H1 (cell line): ENCODE data around the gene P2RX7. TPM values are rescaled to one million over a fixed set of nuclear protein-coding genes. Genes with fewer than 3 reads are reported as not detected.

ENCODE experiments used
- CTCF ChIA-PET: fragments of 300-600 bp; sonication (Branson Sonifier 250); formaldehyde crosslinking; loops from one replicate; lab custom pipeline; 2021; ENCODE audit not compliant: partially characterized antibody; lab: Charles Lee
- POLR2A ChIA-PET: fragments of 300-600 bp; sonication (Branson Sonifier 250); formaldehyde crosslinking; loops from one replicate; lab custom pipeline; 2021; ENCODE audit warnings: inconsistent platforms; ENCODE audit not compliant: partially characterized antibody; lab: Charles Lee
- DNase-seq, 2 experiments: peaks; one replicate each; pipeline versions ENCODE4 v3.0.0 to v3.0.0-alpha.2; 2010 to 2022; ENCODE audit warnings: low spot score in 2 of 2, low read depth in 1 of 2, mixed read lengths in 1 of 2
- FAIRE-seq: peaks from 2 replicates; lab custom pipeline; 2011; peaks lifted over from hg19 to GRCh38; lab: Jason Lieb, UNC
- H2AFZ ChIP-seq: 2 replicates; pipeline ENCODE4 v1.8.1; 2012; ENCODE audit warnings: low read length, inconsistent platforms
- H2AK5ac ChIP-seq: 2 replicates; pipeline ENCODE4 v1.6.1; 2013; ENCODE audit warnings: low read depth, low read length
- H2BK120ac ChIP-seq: replicated peaks from 2 replicates; pipeline ENCODE3; 2013; ENCODE audit warnings: low read depth, low read length, inconsistent platforms
- H2BK12ac ChIP-seq: 2 replicates; pipeline ENCODE4 v1.6.1; 2013; ENCODE audit warnings: low read depth, low read length
- H2BK15ac ChIP-seq: 2 replicates; pipeline ENCODE4 v1.6.1; 2013; ENCODE audit warnings: low read length
- H2BK20ac ChIP-seq: 2 replicates; pipeline ENCODE4 v1.6.1; 2013; ENCODE audit warnings: low read length
- H2BK5ac ChIP-seq: 2 replicates; pipeline ENCODE4 v1.6.1; 2013; ENCODE audit warnings: low read depth, low read length
- H3K14ac ChIP-seq: 2 replicates; pipeline ENCODE4 v1.6.1; 2013; ENCODE audit warnings: inconsistent platforms; ENCODE audit not compliant: insufficient read length
- H3K18ac ChIP-seq: 2 replicates; pipeline ENCODE4 v1.6.1; 2013; ENCODE audit warnings: low read length; ENCODE audit errors: extremely low read depth
- H3K23ac ChIP-seq: 2 replicates; pipeline ENCODE4 v1.6.1; 2013; ENCODE audit warnings: inconsistent platforms; ENCODE audit not compliant: insufficient read length
- H3K23me2 ChIP-seq: 2 replicates; pipeline ENCODE4 v1.6.1; 2013; ENCODE audit warnings: low read depth, low read length
- H3K27ac ChIP-seq: 2 replicates; pipeline ENCODE4 v1.6.1; 2011; ENCODE audit warnings: low read depth, low read length, inconsistent platforms
- H3K27me3 ChIP-seq, 4 experiments: replicated peaks in 1 of 4; 1 replicate in 1 of 4; 2 replicates in 3 of 4; pipeline versions ENCODE4 v1.6.1 to v1.8.1; 2011 to 2013; ENCODE audit warnings: low read length in 3 of 4, mild to moderate bottlenecking in 3 of 4, inconsistent platforms in 2 of 4, mixed read lengths in 2 of 4, moderate library complexity in 1 of 4; ENCODE audit not compliant: control insufficient read depth in 3 of 4, insufficient read depth in 3 of 4; ENCODE audit errors: extremely low read depth in 1 of 4
- H3K36me3 ChIP-seq, 4 experiments: 2 replicates each; pipeline versions ENCODE4 v1.6.1 to v1.8.1; 2011 to 2013; ENCODE audit warnings: mild to moderate bottlenecking in 4 of 4, low read length in 3 of 4, moderate library complexity in 2 of 4, control low read depth in 1 of 4, inconsistent platforms in 1 of 4; ENCODE audit not compliant: insufficient read depth in 4 of 4, control insufficient read depth in 2 of 4
- H3K4ac ChIP-seq: replicated peaks from 2 replicates; pipeline ENCODE3; 2013; ENCODE audit warnings: low read length, low read depth, mixed read lengths, inconsistent platforms; ENCODE audit not compliant: insufficient read length
- H3K4me1 ChIP-seq, 4 experiments: replicated peaks in 1 of 4; 1 replicate in 1 of 4; 2 replicates in 3 of 4; pipeline versions ENCODE4 v1.6.1 to v1.8.1; 2011 to 2013; ENCODE audit warnings: low read length in 3 of 4, inconsistent platforms in 2 of 4, mixed read lengths in 1 of 4; ENCODE audit not compliant: insufficient read depth in 4 of 4, control insufficient read depth in 3 of 4
- H3K4me2 ChIP-seq, 2 experiments: 2 replicates each; pipeline versions ENCODE4 v1.6.1 to v1.8.1; 2011 to 2013; ENCODE audit warnings: low read depth in 2 of 2, low read length in 2 of 2, control low read depth in 1 of 2, inconsistent platforms in 1 of 2, mild to moderate bottlenecking in 1 of 2; ENCODE audit not compliant: insufficient read depth in 1 of 2
- H3K4me3 ChIP-seq, 4 experiments: fragments of 200-600, 300-600 bp in 1 of 4; sonication (generic), shearing (Covaris generic), sonication (Bioruptor Twin) in 1 of 4; 2 replicates each; pipeline versions ENCODE4 v1.5.1 to v1.8.1; 2011 to 2016; ENCODE audit warnings: low read length in 4 of 4, low read depth in 3 of 4, control low read depth in 2 of 4, inconsistent platforms in 2 of 4, mild to moderate bottlenecking in 2 of 4, mixed read lengths in 1 of 4, moderate library complexity in 1 of 4; ENCODE audit not compliant: insufficient read depth in 2 of 4; ENCODE audit errors: extremely low read depth in 1 of 4
- H3K56ac ChIP-seq: replicated peaks from 2 replicates; pipeline ENCODE3; 2013; ENCODE audit warnings: low read depth, mild to moderate bottlenecking, mixed read lengths, low read length, inconsistent platforms; ENCODE audit not compliant: insufficient read length
- H3K79me1 ChIP-seq: 2 replicates; pipeline ENCODE4 v1.6.1; 2013; ENCODE audit warnings: low read depth, low read length, control low read depth
- H3K79me2 ChIP-seq, 2 experiments: 2 replicates each; pipeline versions ENCODE4 v1.6.1 to v1.8.1; 2012 to 2013; ENCODE audit warnings: low read length in 2 of 2, mild to moderate bottlenecking in 2 of 2, inconsistent platforms in 1 of 2; ENCODE audit not compliant: insufficient read depth in 2 of 2, control insufficient read depth in 1 of 2
- H3K9ac ChIP-seq, 4 experiments: replicated peaks in 1 of 4; 1 replicate in 1 of 4; 2 replicates in 3 of 4; pipeline versions ENCODE4 v1.6.1 to v1.8.1; 2011 to 2013; ENCODE audit warnings: low read depth in 3 of 4, low read length in 3 of 4, control low read depth in 2 of 4, mild to moderate bottlenecking in 2 of 4, moderate library complexity in 2 of 4, inconsistent platforms in 1 of 4; ENCODE audit errors: extremely low read depth in 1 of 4
- H3K9me3 ChIP-seq, 2 experiments: 2 replicates each; pipeline versions ENCODE4 v1.6.1 to v1.8.1; 2012 to 2013; ENCODE audit warnings: mild to moderate bottlenecking in 2 of 2, moderate library complexity in 2 of 2, control low read depth in 1 of 2, inconsistent platforms in 1 of 2, low read depth in 1 of 2, low read length in 1 of 2, mixed read lengths in 1 of 2; ENCODE audit not compliant: insufficient read depth in 2 of 2
- H4K20me1 ChIP-seq, 2 experiments: replicated peaks in 1 of 2; 2 replicates each; pipeline versions ENCODE3 to v1.8.1; 2011 to 2013; ENCODE audit warnings: inconsistent platforms in 2 of 2, low read length in 2 of 2, mild to moderate bottlenecking in 1 of 2; ENCODE audit not compliant: insufficient read depth in 2 of 2, control insufficient read depth in 1 of 2
- H4K5ac ChIP-seq: 2 replicates; pipeline ENCODE4 v1.6.1; 2013; ENCODE audit warnings: low read length, low read depth, mixed read lengths, inconsistent platforms; ENCODE audit not compliant: insufficient read length
- H4K8ac ChIP-seq: 2 replicates; pipeline ENCODE4 v1.8.0; 2013; ENCODE audit warnings: mild to moderate bottlenecking, moderate library complexity, low read length, inconsistent platforms; ENCODE audit not compliant: insufficient read depth; ENCODE audit errors: extremely low read depth
- H4K91ac ChIP-seq: replicated peaks from 2 replicates; pipeline ENCODE3; 2013; ENCODE audit warnings: low read length, mixed read lengths, inconsistent platforms; ENCODE audit not compliant: insufficient read length
- EZH2 ChIP-seq: fragments of 200-600 bp; sonication (generic); IDR thresholded peaks from 2 replicates; pipeline ENCODE4 v1.7.1; 2012; ENCODE audit warnings: low read depth, mild to moderate bottlenecking, moderate library complexity, low read length, inconsistent platforms; ENCODE audit not compliant: severe bottlenecking
- JUND ChIP-seq: IDR thresholded peaks from 2 replicates; pipeline ENCODE4 v1.6.1; 2011; ENCODE audit warnings: mild to moderate bottlenecking, improper control_type of control experiment, low read length
- PHF8 ChIP-seq: fragments of 200-600 bp; sonication (generic); conservative IDR thresholded peaks from 2 replicates; pipeline ENCODE4 v1.7.1; 2012; ENCODE audit warnings: low read depth, mild to moderate bottlenecking, inconsistent platforms, low read length, moderate library complexity
- RBBP5 ChIP-seq: IDR thresholded peaks from 2 replicates; pipeline ENCODE4 v1.7.1; 2012; ENCODE audit warnings: low read depth, mild to moderate bottlenecking, inconsistent platforms, low read length, moderate library complexity, borderline replicate concordance
- RFX5 ChIP-seq: IDR thresholded peaks from 2 replicates; pipeline ENCODE4 v1.6.1; 2011; ENCODE audit warnings: low read depth, low read length, improper control_type of control experiment, borderline replicate concordance
- RXRA ChIP-seq: IDR thresholded peaks from 2 replicates; pipeline ENCODE4 v1.6.1; 2011; ENCODE audit warnings: low read depth, mild to moderate bottlenecking, low read length, moderate library complexity; ENCODE audit not compliant: insufficient read depth
- TBP ChIP-seq: IDR thresholded peaks from 2 replicates; pipeline ENCODE4 v1.6.1; 2011; ENCODE audit warnings: low read depth, low read length, improper control_type of control experiment
- WGBS, 2 experiments: shearing (Covaris generic) in 1 of 2; methylation state at CpG; one replicate each; pipeline versions ENCODE4 v1.1.6 to v1.1.7; 2013 to 2015; ENCODE audit warnings: low lambda C conversion rate in 2 of 2, mixed read lengths in 2 of 2, inconsistent platforms in 1 of 2, low coverage in 1 of 2, missing lambda C conversion rate in 1 of 2; ENCODE audit not compliant: insufficient replicate concordance in 2 of 2, insufficient coverage in 1 of 2, insufficient read length in 1 of 2; ENCODE audit errors: extremely low coverage in 1 of 2, missing lambda C conversion rate in 1 of 2; 5-methylcytosine and 5-hydroxymethylcytosine counted together
- polyA plus RNA-seq, 7 experiments: library from polyadenylated mRNA; depleted of rRNA in 3 of 7; stranded (reverse) in 5 of 7; unstranded in 2 of 7; fragments of >200 nt in 5 of 7; fragments of 200-250 nt in 2 of 7; gene quantifications; 1 replicate in 5 of 7; 2 replicates in 1 of 7; 4 replicates in 1 of 7; pipeline versions ENCODE4 v1.2.1 to v1.2.3, GENCODE V29; 2011 to 2013; ENCODE audit warnings: missing spikeins in 2 of 7, mixed read lengths in 2 of 7
- total RNA-seq: library from RNA; stranded (reverse); fragmentation: NEBNext Ultra II Directional; extraction: Animal tissue kit (Norgen Biotek cat#: 25700); gene quantifications from 2 replicates; pipeline ENCODE4 v1.2.1, GENCODE V29; 2021
- TF ChIP-seq, protein P1 (sequence below): IDR thresholded peaks from 2 replicates; pipeline ENCODE4 v1.6.1; 2012; ENCODE audit warnings: inconsistent platforms
- TF ChIP-seq, protein P2 (sequence below): IDR thresholded peaks from 2 replicates; pipeline ENCODE4 v1.6.1; 2011; ENCODE audit warnings: low read length, improper control_type of control experiment

Gene P2RX7
- total and polyA plus RNA-seq, 2 of the 8 experiments (the other 6 are each of a cell fraction or from before 2014, with no cell fraction given): 0.38 to 0.56 TPM

DNA sequence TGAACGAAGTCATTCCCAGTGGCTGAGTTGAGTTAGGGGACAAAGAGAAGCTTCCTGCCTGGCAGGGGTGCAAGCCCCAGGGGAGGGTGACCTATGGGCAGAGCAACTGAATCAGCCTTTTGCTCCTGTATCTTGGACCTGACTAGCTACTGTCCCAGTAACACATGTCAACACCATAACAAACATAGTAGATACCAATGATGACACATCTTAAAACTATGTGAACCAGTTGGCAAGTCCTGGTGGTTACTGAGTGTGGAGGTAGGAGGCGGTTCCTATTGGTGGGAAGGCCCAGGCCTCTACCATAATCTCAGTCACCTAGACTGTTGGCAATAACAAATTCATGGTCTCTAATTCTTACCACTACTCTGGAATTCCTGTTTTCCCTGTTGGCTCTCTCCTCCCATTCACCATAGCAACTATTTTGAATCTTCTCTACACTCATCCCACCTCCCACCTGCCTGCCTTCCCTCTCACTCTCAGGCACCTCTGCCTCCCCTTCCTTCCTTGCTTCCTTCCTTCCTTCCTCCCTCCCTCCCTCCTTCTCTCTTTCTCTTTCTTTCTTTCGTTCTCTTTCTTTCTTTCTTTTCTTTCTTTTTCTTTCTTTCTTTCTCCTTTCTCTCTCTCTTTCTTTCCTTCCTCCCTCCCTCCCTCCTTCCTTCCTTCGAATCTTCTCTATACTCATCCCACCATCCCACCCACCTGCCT lies 8.1 kb upstream of the P2RX7 start:
- Histone ChIP-seq H3K27ac (no peak overlapping the region), H4K91ac (no peak overlapping the region), H3K36me3 (no peaks in the 10 kb centered on the region), H3K4me2 (no peak overlapping the region), H2BK5ac (no peak overlapping the region; the same call in 1 of the 2 replicates), H2AK5ac (no peak overlapping the region), H3K4ac (no peak overlapping the region), H2BK12ac (no peak overlapping the region), H3K18ac (no peak overlapping the region), H2BK120ac (no peak overlapping the region), H4K5ac (no peak overlapping the region), H3K79me1 (no peaks in the 10 kb centered on the region), H3K14ac (no peak overlapping the region), H3K27me3 (no peaks in the 10 kb centered on the region), H2BK20ac (no peak overlapping the region), H2AFZ (no peak overlapping the region), H4K8ac (no peak overlapping the region), H3K56ac (no peak overlapping the region), H3K23ac (no peak overlapping the region), H3K9ac (no peak overlapping the region), H3K79me2 (no peaks in the 10 kb centered on the region), H3K4me1 (no peaks in the 10 kb centered on the region), H2BK15ac (no peak overlapping the region), H3K23me2 (no peaks in the 10 kb centered on the region; the same call in 1 of the 2 replicates), H3K9me3 (no peaks in the 10 kb centered on the region), H4K20me1 (no peaks in the 10 kb centered on the region), H3K4me3 (no peak overlapping the region)
- ChIA-PET CTCF (interaction anchor here (1.3 to 2.2 kb wide), 2 partner anchors 8 to 22 kb away, joined by 3 to 5 read pairs; no protein-coding TSS in a partner anchor), POLR2A (interaction anchor here (0.6 kb wide), 1 partner anchor 15 kb away, joined by 3 read pairs; no protein-coding TSS in a partner anchor)
- 69 to 100% methylated on average over 1 to 4 of the region's 4 CpGs for WGBS, 2 experiments
- TF ChIP-seq PHF8 (no peak), EZH2 (no peak), RBBP5 (no peak), JUND (peak; percentile 7; the same call in 1 of the 2 replicates), RXRA (no peak), RFX5 (no peak), TBP (no peak)
- TF ChIP-seq, protein P1, sequence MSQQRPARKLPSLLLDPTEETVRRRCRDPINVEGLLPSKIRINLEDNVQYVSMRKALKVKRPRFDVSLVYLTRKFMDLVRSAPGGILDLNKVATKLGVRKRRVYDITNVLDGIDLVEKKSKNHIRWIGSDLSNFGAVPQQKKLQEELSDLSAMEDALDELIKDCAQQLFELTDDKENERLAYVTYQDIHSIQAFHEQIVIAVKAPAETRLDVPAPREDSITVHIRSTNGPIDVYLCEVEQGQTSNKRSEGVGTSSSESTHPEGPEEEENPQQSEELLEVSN: no peak
- TF ChIP-seq, protein P2, sequence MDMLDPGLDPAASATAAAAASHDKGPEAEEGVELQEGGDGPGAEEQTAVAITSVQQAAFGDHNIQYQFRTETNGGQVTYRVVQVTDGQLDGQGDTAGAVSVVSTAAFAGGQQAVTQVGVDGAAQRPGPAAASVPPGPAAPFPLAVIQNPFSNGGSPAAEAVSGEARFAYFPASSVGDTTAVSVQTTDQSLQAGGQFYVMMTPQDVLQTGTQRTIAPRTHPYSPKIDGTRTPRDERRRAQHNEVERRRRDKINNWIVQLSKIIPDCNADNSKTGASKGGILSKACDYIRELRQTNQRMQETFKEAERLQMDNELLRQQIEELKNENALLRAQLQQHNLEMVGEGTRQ: no peak
- DNase-seq (no peak), FAIRE-seq (no peak)
